ENCODE results near the gene SFXN1.

DNA sequence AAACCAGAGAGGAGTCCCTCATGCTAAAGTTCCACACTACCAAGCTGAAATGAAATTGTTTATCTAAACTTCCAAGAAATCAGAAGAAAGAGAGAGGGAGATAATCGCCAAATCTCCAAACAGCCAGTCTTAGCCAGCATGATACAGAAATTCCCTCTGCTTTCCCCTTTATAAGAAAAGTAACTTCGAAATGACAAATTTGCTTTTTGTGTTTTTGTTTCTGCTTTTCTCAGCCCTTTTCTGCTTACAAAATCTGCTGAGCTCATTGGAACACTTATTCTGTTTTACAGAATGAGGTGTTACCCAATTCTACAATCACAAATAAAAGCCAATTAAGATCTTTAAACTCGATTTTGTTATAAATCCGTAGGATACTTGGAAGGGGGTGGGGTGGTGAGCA, 72.9 kb downstream of the SFXN1 start:
- TF ChIP-seq POLR2A (IDR thresholded peaks at IDR 0.05; ENCODE audit: low read depth, low read length) (no peak), TAF1 (IDR thresholded peaks at IDR 0.05; ENCODE audit: borderline replicate concordance, low read depth, low read length) (no peak)

All from GM12892 (cell line).